ENCODE results near the gene GOLT1A.
"Not testable (repeated sequence)": the region's sequence is repeated elsewhere in the genome, so short reads cannot be mapped to it uniquely, and the experiment has no call there.

GOLT1A gene

GRCh38 chr1:204242920-204243319, 29.1 kb upstream of the GOLT1A start:
- TF ChIP-seq, protein P1, sequence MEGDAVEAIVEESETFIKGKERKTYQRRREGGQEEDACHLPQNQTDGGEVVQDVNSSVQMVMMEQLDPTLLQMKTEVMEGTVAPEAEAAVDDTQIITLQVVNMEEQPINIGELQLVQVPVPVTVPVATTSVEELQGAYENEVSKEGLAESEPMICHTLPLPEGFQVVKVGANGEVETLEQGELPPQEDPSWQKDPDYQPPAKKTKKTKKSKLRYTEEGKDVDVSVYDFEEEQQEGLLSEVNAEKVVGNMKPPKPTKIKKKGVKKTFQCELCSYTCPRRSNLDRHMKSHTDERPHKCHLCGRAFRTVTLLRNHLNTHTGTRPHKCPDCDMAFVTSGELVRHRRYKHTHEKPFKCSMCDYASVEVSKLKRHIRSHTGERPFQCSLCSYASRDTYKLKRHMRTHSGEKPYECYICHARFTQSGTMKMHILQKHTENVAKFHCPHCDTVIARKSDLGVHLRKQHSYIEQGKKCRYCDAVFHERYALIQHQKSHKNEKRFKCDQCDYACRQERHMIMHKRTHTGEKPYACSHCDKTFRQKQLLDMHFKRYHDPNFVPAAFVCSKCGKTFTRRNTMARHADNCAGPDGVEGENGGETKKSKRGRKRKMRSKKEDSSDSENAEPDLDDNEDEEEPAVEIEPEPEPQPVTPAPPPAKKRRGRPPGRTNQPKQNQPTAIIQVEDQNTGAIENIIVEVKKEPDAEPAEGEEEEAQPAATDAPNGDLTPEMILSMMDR (IDR thresholded peaks at IDR 0.05; ENCODE audit: extremely low read depth, missing control alignments) = no peak

DNA sequence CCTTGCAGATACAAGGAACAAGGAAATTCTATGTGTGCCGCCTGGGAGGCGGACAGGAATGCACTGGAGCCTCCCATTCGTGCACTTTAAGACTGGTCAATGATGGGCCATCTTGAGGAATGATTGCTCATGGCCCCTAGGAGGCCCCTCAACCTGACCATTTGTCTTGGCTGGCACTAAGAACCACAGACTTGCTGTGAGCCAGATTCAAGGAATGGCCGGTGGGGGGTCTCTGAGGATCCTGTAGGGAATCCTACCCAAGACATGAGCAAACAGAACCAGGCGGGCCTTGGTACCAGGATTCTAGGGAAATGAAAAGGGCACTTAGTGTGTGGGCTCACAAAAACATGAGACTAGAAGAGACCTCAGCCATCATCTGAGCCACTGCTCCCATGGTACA, 28.1 kb upstream of the GOLT1A start:
- TF ChIP-seq, protein P1 (IDR thresholded peaks at IDR 0.05; ENCODE audit: extremely low read depth, missing control alignments) = no peak
- DNase-seq (ENCODE audit: low spot score) = no peak

More at GRCh38 chr1:204242920-204243319, 29.1 kb upstream of the GOLT1A start:
- DNase-seq (ENCODE audit: low spot score) = no peak

DNA sequence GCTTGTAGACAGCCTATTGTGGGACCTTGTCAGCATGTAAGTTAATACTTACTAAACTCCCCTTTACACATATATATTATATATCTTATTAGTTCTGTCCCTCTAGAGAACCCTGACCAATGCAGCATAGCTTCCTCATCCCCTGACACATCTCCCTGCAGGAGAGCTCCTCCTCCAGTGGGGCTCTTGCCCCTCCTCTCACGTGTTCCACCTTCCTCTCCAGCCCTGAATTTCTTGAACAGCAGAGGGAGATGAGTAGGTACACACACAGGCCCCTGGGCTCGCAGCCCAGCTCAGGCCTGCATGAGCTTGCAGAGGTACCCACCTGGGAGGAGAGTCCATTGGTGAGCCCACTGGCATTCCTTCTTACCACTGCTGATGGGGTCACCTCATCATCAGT, 27.3 kb upstream of the GOLT1A start:
- TF ChIP-seq, protein P1 (IDR thresholded peaks at IDR 0.05; ENCODE audit: extremely low read depth, missing control alignments) = no peak
- DNase-seq (ENCODE audit: low spot score) = no peak

DNA sequence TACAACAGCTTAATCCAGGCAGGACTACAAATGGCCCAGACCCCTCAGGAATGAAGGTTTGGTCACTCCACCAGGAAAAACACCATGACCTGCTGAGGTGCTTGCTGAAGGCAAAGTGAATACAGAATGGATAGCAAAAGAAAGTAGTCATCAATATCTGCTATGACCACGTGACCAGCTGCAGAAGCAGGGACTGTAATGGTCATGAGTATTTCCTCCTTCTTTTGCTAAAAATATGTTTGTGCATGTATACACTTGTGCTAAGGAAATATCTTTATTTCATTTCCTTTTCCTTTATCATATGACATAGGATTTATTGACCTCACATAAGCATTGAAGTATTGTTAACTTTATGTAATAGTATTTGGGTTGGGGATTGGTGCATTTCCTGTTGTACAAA, 26.4 kb upstream of the GOLT1A start:
- TF ChIP-seq, protein P1 (IDR thresholded peaks at IDR 0.05; ENCODE audit: extremely low read depth, missing control alignments) = no peak
- DNase-seq (ENCODE audit: low spot score) = no peak

GRCh38 chr1:204239401-204239800, 25.6 kb upstream of the GOLT1A start:
- not testable (repeated sequence) for DNase-seq (ENCODE audit: low spot score)

DNA sequence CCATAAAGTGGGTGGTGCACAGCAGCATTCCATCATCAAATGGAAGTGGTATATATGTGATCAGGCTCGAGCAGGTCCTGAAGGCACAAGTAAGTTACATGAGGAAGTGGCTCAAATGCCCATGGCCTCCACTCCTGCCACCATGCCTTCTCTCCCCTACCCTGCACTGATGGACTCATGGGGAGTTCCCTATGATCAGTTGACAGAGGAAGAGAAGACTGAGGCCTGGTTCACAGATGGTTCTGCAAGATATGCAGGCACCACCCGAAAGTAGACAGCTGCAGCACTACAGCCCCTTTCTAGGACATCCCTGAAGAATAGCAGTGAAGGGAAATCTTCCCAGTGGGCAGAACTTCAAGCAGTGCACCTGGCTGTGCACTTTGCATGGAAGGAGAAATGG, 24.7 kb upstream of the GOLT1A start:
- DNase-seq (ENCODE audit: low spot score) = not testable (repeated sequence)

DNA sequence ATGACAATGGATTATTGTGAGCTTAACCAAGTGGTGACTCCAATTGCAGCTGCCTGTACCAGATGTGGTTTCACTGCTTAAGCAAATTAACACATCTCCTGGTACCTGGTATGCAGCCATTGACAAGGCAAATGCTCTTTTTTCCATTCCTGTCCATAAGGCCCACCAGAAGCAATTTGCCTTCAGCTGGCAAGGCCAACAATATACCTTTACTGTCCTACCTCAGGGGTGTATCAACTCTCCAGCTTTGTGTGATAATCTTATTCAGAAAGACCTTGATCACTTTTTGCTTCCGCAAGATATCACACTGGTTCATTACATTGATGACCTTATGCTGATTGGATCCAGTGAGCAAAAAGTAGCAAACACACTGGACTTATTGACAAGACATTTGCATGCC, 23.7 kb upstream of the GOLT1A start:
- DNase-seq (ENCODE audit: low spot score) = not testable (repeated sequence)

DNA sequence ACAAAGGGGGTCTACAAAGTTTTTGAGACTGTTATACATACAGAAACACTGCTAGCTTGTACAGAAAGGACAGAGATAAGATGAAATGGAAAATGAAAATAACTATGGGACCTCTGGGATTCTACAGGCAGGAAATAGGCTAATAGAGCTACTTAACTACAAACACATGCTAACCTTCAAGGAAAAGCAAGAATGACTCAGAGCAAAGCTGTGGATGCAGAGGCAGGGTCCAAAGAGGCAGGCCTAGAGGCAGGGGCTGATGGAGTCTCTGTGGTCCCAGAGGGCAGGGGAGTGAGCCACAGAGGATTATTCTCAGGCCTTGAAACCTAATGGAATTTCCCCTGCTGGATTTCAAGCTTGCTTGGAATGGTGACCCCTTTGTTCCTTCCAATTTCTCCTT, 18.7 kb upstream of the GOLT1A start:
- no peak for DNase-seq (ENCODE audit: low spot score)
- TF ChIP-seq, protein P1 (IDR thresholded peaks at IDR 0.05; ENCODE audit: extremely low read depth, missing control alignments) = no peak

- no peak for DNase-seq (ENCODE audit: low spot score)
- TF ChIP-seq, protein P1 (IDR thresholded peaks at IDR 0.05; ENCODE audit: extremely low read depth, missing control alignments) = no peak
Measured at GRCh38 chr1:204230211-204230610, 16.4 kb upstream of the GOLT1A start.

Measured in GM20000 (cell line).